HEK293T (cell line): ENCODE results near the gene SNRNP27.

Experiments
- ARNT ChIP-seq: fragments of 450-650 bp; IDR thresholded peaks from 2 replicates; pipeline ENCODE4 v1.6.1; 2017; ENCODE audit warnings: mild to moderate bottlenecking
- BHLHE40 ChIP-seq: fragments of 450-650 bp; IDR thresholded peaks from 2 replicates; pipeline ENCODE4 v1.6.1; 2016; ENCODE audit warnings: mild to moderate bottlenecking, moderate library complexity, borderline replicate concordance
- CTBP1 ChIP-seq: fragments of 450-650 bp; IDR thresholded peaks from 2 replicates; pipeline ENCODE4 v1.6.1; 2016; ENCODE audit warnings: borderline replicate concordance
- ELF4 ChIP-seq: fragments of 450-650 bp; IDR thresholded peaks from 2 replicates; pipeline ENCODE4 v1.6.1; 2017; ENCODE audit warnings: antibody characterized with exemption
- FOXK2 ChIP-seq: fragments of 450-650 bp; IDR thresholded peaks from 2 replicates; pipeline ENCODE4 v1.6.1; 2016; ENCODE audit warnings: mild to moderate bottlenecking
- FOXM1 ChIP-seq: fragments of 450-650 bp; IDR thresholded peaks from 2 replicates; pipeline ENCODE4 v1.6.1; 2017; ENCODE audit warnings: mild to moderate bottlenecking, borderline replicate concordance
- HDGF ChIP-seq: fragments of 450-650 bp; IDR thresholded peaks from 2 replicates; pipeline ENCODE4 v1.6.1; 2017; ENCODE audit warnings: antibody characterized with exemption, borderline replicate concordance
- SUZ12 ChIP-seq: fragments of 450-650 bp; IDR thresholded peaks from 2 replicates; pipeline ENCODE4 v1.6.1; 2016; ENCODE audit warnings: mild to moderate bottlenecking
- TARDBP ChIP-seq: fragments of 450-650 bp; IDR thresholded peaks from 2 replicates; pipeline ENCODE4 v1.6.1; 2016
- TF ChIP-seq, protein P1 (sequence below): fragments of 450-650 bp; IDR thresholded peaks from 2 replicates; pipeline ENCODE4 v1.6.1; 2016

DNA sequence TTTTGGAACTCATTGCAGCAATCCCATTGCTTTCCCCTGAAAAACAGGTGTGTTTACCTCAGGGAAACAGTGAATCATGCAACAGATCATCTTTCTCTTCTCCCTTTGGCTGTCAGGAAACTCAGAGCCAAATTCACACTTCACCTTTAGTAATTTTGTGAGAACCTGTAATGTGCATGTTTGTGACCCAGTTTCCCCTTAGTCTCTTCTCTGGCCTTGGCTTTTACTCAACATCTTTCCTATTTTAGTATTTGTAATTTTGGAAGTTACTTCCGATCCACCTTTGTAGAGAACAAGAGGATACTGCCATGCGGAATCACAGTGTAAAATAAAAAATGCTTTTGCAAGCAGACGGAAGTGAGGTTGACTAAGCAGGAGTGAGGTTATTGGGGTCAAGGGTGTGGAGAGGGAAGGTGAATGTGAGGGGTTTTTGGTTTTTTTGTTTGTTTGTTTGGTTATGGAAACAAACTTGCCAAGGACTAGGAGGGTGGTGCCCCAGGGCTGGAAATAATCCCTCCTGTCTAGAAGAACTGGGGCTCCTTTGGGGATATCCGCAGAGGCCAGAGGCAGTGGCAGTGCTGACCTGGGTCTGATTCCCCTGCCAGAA lies 53.7 kb downstream of the SNRNP27 start:
- TF ChIP-seq, protein P1, sequence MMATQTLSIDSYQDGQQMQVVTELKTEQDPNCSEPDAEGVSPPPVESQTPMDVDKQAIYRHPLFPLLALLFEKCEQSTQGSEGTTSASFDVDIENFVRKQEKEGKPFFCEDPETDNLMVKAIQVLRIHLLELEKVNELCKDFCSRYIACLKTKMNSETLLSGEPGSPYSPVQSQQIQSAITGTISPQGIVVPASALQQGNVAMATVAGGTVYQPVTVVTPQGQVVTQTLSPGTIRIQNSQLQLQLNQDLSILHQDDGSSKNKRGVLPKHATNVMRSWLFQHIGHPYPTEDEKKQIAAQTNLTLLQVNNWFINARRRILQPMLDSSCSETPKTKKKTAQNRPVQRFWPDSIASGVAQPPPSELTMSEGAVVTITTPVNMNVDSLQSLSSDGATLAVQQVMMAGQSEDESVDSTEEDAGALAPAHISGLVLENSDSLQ, result no peak
- no peak for TF ChIP-seq ELF4
- TF ChIP-seq ARNT, result no peak
- no peak for TF ChIP-seq HDGF
- TF ChIP-seq FOXK2, result no peak
- TF ChIP-seq SUZ12, result no peak
- TF ChIP-seq FOXM1, result no peak
- no peak for TF ChIP-seq CTBP1
- no peak for TF ChIP-seq BHLHE40
- no peak for TF ChIP-seq TARDBP
